H1 (cell line): ENCODE measurements around the gene NBAS. TPM values are rescaled to one million over a fixed set of nuclear protein-coding genes. Genes with fewer than 3 reads are reported as not detected.

Source experiments
- CTCF ChIA-PET: fragments of 300-600 bp; sonication (Branson Sonifier 250); formaldehyde crosslinking; loops from one replicate; lab custom pipeline; 2021; ENCODE audit not compliant: partially characterized antibody; lab: Charles Lee
- POLR2A ChIA-PET: fragments of 300-600 bp; sonication (Branson Sonifier 250); formaldehyde crosslinking; loops from one replicate; lab custom pipeline; 2021; ENCODE audit warnings: inconsistent platforms; ENCODE audit not compliant: partially characterized antibody; lab: Charles Lee
- DNase-seq, 2 experiments: peaks; one replicate each; pipeline versions ENCODE4 v3.0.0 to v3.0.0-alpha.2; 2010 to 2022; ENCODE audit warnings: low spot score in 2 of 2, low read depth in 1 of 2, mixed read lengths in 1 of 2
- FAIRE-seq: peaks from 2 replicates; lab custom pipeline; 2011; peaks lifted over from hg19 to GRCh38; lab: Jason Lieb, UNC
- H2AFZ ChIP-seq: 2 replicates; pipeline ENCODE4 v1.8.1; 2012; ENCODE audit warnings: low read length, inconsistent platforms
- H2AK5ac ChIP-seq: 2 replicates; pipeline ENCODE4 v1.6.1; 2013; ENCODE audit warnings: low read depth, low read length
- H2BK120ac ChIP-seq: replicated peaks from 2 replicates; pipeline ENCODE3; 2013; ENCODE audit warnings: low read depth, low read length, inconsistent platforms
- H2BK12ac ChIP-seq: 2 replicates; pipeline ENCODE4 v1.6.1; 2013; ENCODE audit warnings: low read depth, low read length
- H2BK15ac ChIP-seq: 2 replicates; pipeline ENCODE4 v1.6.1; 2013; ENCODE audit warnings: low read length
- H2BK20ac ChIP-seq: 2 replicates; pipeline ENCODE4 v1.6.1; 2013; ENCODE audit warnings: low read length
- H2BK5ac ChIP-seq: 2 replicates; pipeline ENCODE4 v1.6.1; 2013; ENCODE audit warnings: low read depth, low read length
- H3K14ac ChIP-seq: 2 replicates; pipeline ENCODE4 v1.6.1; 2013; ENCODE audit warnings: inconsistent platforms; ENCODE audit not compliant: insufficient read length
- H3K18ac ChIP-seq: 2 replicates; pipeline ENCODE4 v1.6.1; 2013; ENCODE audit warnings: low read length; ENCODE audit errors: extremely low read depth
- H3K23ac ChIP-seq: 2 replicates; pipeline ENCODE4 v1.6.1; 2013; ENCODE audit warnings: inconsistent platforms; ENCODE audit not compliant: insufficient read length
- H3K23me2 ChIP-seq: 2 replicates; pipeline ENCODE4 v1.6.1; 2013; ENCODE audit warnings: low read depth, low read length
- H3K27ac ChIP-seq: 2 replicates; pipeline ENCODE4 v1.6.1; 2011; ENCODE audit warnings: low read depth, low read length, inconsistent platforms
- H3K27me3 ChIP-seq, 4 experiments: replicated peaks in 1 of 4; 1 replicate in 1 of 4; 2 replicates in 3 of 4; pipeline versions ENCODE4 v1.6.1 to v1.8.1; 2011 to 2013; ENCODE audit warnings: low read length in 3 of 4, mild to moderate bottlenecking in 3 of 4, inconsistent platforms in 2 of 4, mixed read lengths in 2 of 4, moderate library complexity in 1 of 4; ENCODE audit not compliant: control insufficient read depth in 3 of 4, insufficient read depth in 3 of 4; ENCODE audit errors: extremely low read depth in 1 of 4
- H3K36me3 ChIP-seq, 4 experiments: 2 replicates each; pipeline versions ENCODE4 v1.6.1 to v1.8.1; 2011 to 2013; ENCODE audit warnings: mild to moderate bottlenecking in 4 of 4, low read length in 3 of 4, moderate library complexity in 2 of 4, control low read depth in 1 of 4, inconsistent platforms in 1 of 4; ENCODE audit not compliant: insufficient read depth in 4 of 4, control insufficient read depth in 2 of 4
- H3K4ac ChIP-seq: replicated peaks from 2 replicates; pipeline ENCODE3; 2013; ENCODE audit warnings: low read length, low read depth, mixed read lengths, inconsistent platforms; ENCODE audit not compliant: insufficient read length
- H3K4me1 ChIP-seq, 4 experiments: replicated peaks in 1 of 4; 1 replicate in 1 of 4; 2 replicates in 3 of 4; pipeline versions ENCODE4 v1.6.1 to v1.8.1; 2011 to 2013; ENCODE audit warnings: low read length in 3 of 4, inconsistent platforms in 2 of 4, mixed read lengths in 1 of 4; ENCODE audit not compliant: insufficient read depth in 4 of 4, control insufficient read depth in 3 of 4
- H3K4me2 ChIP-seq, 2 experiments: 2 replicates each; pipeline versions ENCODE4 v1.6.1 to v1.8.1; 2011 to 2013; ENCODE audit warnings: low read depth in 2 of 2, low read length in 2 of 2, control low read depth in 1 of 2, inconsistent platforms in 1 of 2, mild to moderate bottlenecking in 1 of 2; ENCODE audit not compliant: insufficient read depth in 1 of 2
- H3K4me3 ChIP-seq, 4 experiments: fragments of 200-600, 300-600 bp in 1 of 4; sonication (generic), shearing (Covaris generic), sonication (Bioruptor Twin) in 1 of 4; 2 replicates each; pipeline versions ENCODE4 v1.5.1 to v1.8.1; 2011 to 2016; ENCODE audit warnings: low read length in 4 of 4, low read depth in 3 of 4, control low read depth in 2 of 4, inconsistent platforms in 2 of 4, mild to moderate bottlenecking in 2 of 4, mixed read lengths in 1 of 4, moderate library complexity in 1 of 4; ENCODE audit not compliant: insufficient read depth in 2 of 4; ENCODE audit errors: extremely low read depth in 1 of 4
- H3K56ac ChIP-seq: replicated peaks from 2 replicates; pipeline ENCODE3; 2013; ENCODE audit warnings: low read depth, mild to moderate bottlenecking, mixed read lengths, low read length, inconsistent platforms; ENCODE audit not compliant: insufficient read length
- H3K79me1 ChIP-seq: 2 replicates; pipeline ENCODE4 v1.6.1; 2013; ENCODE audit warnings: low read depth, low read length, control low read depth
- H3K79me2 ChIP-seq, 2 experiments: 2 replicates each; pipeline versions ENCODE4 v1.6.1 to v1.8.1; 2012 to 2013; ENCODE audit warnings: low read length in 2 of 2, mild to moderate bottlenecking in 2 of 2, inconsistent platforms in 1 of 2; ENCODE audit not compliant: insufficient read depth in 2 of 2, control insufficient read depth in 1 of 2
- H3K9ac ChIP-seq, 4 experiments: replicated peaks in 1 of 4; 1 replicate in 1 of 4; 2 replicates in 3 of 4; pipeline versions ENCODE4 v1.6.1 to v1.8.1; 2011 to 2013; ENCODE audit warnings: low read depth in 3 of 4, low read length in 3 of 4, control low read depth in 2 of 4, mild to moderate bottlenecking in 2 of 4, moderate library complexity in 2 of 4, inconsistent platforms in 1 of 4; ENCODE audit errors: extremely low read depth in 1 of 4
- H3K9me3 ChIP-seq, 2 experiments: 2 replicates each; pipeline versions ENCODE4 v1.6.1 to v1.8.1; 2012 to 2013; ENCODE audit warnings: mild to moderate bottlenecking in 2 of 2, moderate library complexity in 2 of 2, control low read depth in 1 of 2, inconsistent platforms in 1 of 2, low read depth in 1 of 2, low read length in 1 of 2, mixed read lengths in 1 of 2; ENCODE audit not compliant: insufficient read depth in 2 of 2
- H4K20me1 ChIP-seq, 2 experiments: replicated peaks in 1 of 2; 2 replicates each; pipeline versions ENCODE3 to v1.8.1; 2011 to 2013; ENCODE audit warnings: inconsistent platforms in 2 of 2, low read length in 2 of 2, mild to moderate bottlenecking in 1 of 2; ENCODE audit not compliant: insufficient read depth in 2 of 2, control insufficient read depth in 1 of 2
- H4K5ac ChIP-seq: 2 replicates; pipeline ENCODE4 v1.6.1; 2013; ENCODE audit warnings: low read length, low read depth, mixed read lengths, inconsistent platforms; ENCODE audit not compliant: insufficient read length
- H4K8ac ChIP-seq: 2 replicates; pipeline ENCODE4 v1.8.0; 2013; ENCODE audit warnings: mild to moderate bottlenecking, moderate library complexity, low read length, inconsistent platforms; ENCODE audit not compliant: insufficient read depth; ENCODE audit errors: extremely low read depth
- H4K91ac ChIP-seq: replicated peaks from 2 replicates; pipeline ENCODE3; 2013; ENCODE audit warnings: low read length, mixed read lengths, inconsistent platforms; ENCODE audit not compliant: insufficient read length
- YY1 ChIP-seq: IDR thresholded peaks from 2 replicates; pipeline ENCODE4 v1.6.1; 2011; ENCODE audit warnings: low read depth, mild to moderate bottlenecking, low read length
- WGBS, 2 experiments: shearing (Covaris generic) in 1 of 2; methylation state at CpG; one replicate each; pipeline versions ENCODE4 v1.1.6 to v1.1.7; 2013 to 2015; ENCODE audit warnings: low lambda C conversion rate in 2 of 2, mixed read lengths in 2 of 2, inconsistent platforms in 1 of 2, low coverage in 1 of 2, missing lambda C conversion rate in 1 of 2; ENCODE audit not compliant: insufficient replicate concordance in 2 of 2, insufficient coverage in 1 of 2, insufficient read length in 1 of 2; ENCODE audit errors: extremely low coverage in 1 of 2, missing lambda C conversion rate in 1 of 2; 5-methylcytosine and 5-hydroxymethylcytosine counted together
- polyA plus RNA-seq, 7 experiments: library from polyadenylated mRNA; depleted of rRNA in 3 of 7; stranded (reverse) in 5 of 7; unstranded in 2 of 7; fragments of >200 nt in 5 of 7; fragments of 200-250 nt in 2 of 7; gene quantifications; 1 replicate in 5 of 7; 2 replicates in 1 of 7; 4 replicates in 1 of 7; pipeline versions ENCODE4 v1.2.1 to v1.2.3, GENCODE V29; 2011 to 2013; ENCODE audit warnings: missing spikeins in 2 of 7, mixed read lengths in 2 of 7
- total RNA-seq: library from RNA; stranded (reverse); fragmentation: NEBNext Ultra II Directional; extraction: Animal tissue kit (Norgen Biotek cat#: 25700); gene quantifications from 2 replicates; pipeline ENCODE4 v1.2.1, GENCODE V29; 2021

Gene NBAS
- total and polyA plus RNA-seq, 2 of the 8 experiments (the other 6 are each of a cell fraction or from before 2014, with no cell fraction given): 19.6 to 34.8 TPM

DNA sequence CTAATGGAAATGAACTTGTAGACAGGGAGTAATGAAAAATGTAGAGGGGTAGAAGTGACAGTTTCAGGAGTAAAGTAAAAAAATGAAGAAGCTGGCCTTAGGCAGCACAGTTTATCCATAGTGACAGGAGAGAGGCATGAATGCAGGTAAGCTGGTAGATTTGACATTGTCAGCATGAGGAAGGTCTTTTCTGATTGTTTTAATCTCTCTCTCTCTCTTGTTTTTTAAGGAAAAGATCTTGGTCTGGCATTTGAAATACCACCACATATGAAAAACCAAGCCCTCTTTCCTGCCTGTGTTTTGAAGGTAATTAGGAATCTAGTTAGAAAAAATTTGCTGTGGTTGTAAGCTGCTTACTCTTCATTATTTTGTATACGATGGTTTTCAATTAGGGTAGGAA, 44.6 kb upstream of the NBAS start:
- no peak overlapping the region for H2BK5ac ChIP-seq
- no peak overlapping the region for H3K23ac ChIP-seq
- H3K79me2 ChIP-seq: no peaks in the 10 kb centered on the region
- H3K9me3 ChIP-seq: no peaks in the 10 kb centered on the region
- no peak overlapping the region for H2BK12ac ChIP-seq
- peaks cover 26 to 99% (median 84%) of the 10 kb centered on the region in 4 experiments for H3K36me3 ChIP-seq
- no peak overlapping the region for H4K5ac ChIP-seq
- ChIA-PET CTCF (no interaction called here), POLR2A (interaction anchor here (0.6 kb wide), 1 partner anchor 221 kb away, joined by 3 read pairs; no protein-coding TSS in a partner anchor)
- H2BK20ac ChIP-seq: no peak overlapping the region
- H3K14ac ChIP-seq: no peak overlapping the region
- FAIRE-seq: no peak
- no peak overlapping the region for H3K56ac ChIP-seq
- no peak overlapping the region for H3K4ac ChIP-seq
- H3K18ac ChIP-seq: no peak overlapping the region
- no peaks in the 10 kb centered on the region for H3K4me1 ChIP-seq
- no peak for TF ChIP-seq YY1
- TF ChIP-seq, all 59 proteins: peak for 0
- Histone ChIP-seq H2BK15ac (no peak overlapping the region), H4K8ac (no peak overlapping the region), H4K91ac (no peak overlapping the region), H3K27me3 (no peaks in the 10 kb centered on the region), H3K4me3 (no peak overlapping the region), H2AFZ (no peak overlapping the region), H3K23me2 (no peaks in the 10 kb centered on the region), H3K79me1 (no peaks in the 10 kb centered on the region), H3K4me2 (no peak overlapping the region), H3K9ac (no peak overlapping the region), H2BK120ac (no peak overlapping the region), H3K27ac (no peak overlapping the region), H4K20me1 (peaks cover 0 to 4% of the 10 kb centered on the region in 2 experiments), H2AK5ac (no peak overlapping the region)
- WGBS, 2 experiments: 86% methylated on average over 1 of the region's 1 CpG; no CpG with 5 or more reads in 1 of the 2 experiments
- no peak for DNase-seq
